ENCODE results near the gene ASB13. TPM values are rescaled to one million over a fixed set of nuclear protein-coding genes. Genes with fewer than 3 reads are reported as not detected.
A peak's percentile ranks its signal among the peaks of the same experiment; 100 is the strongest.
"Not testable (repeated sequence)": the region's sequence is repeated elsewhere in the genome, so short reads cannot be mapped to it uniquely, and the experiment has no call there.

ASB13 gene
- polyA plus RNA-seq, 2 donors, result 12.2 to 13.9 TPM

- no peak overlapping the region for H3K27ac ChIP-seq (ENCODE audit: low read depth in 2 of 2, low read length in 1 of 2)
- H3K27me3 ChIP-seq (ENCODE audit: control insufficient read depth in 1 of 2, insufficient read depth in 2 of 2, low read length in 2 of 2), result no peaks in the 10 kb centered on the region
- WGBS, 2 donors, result 6 to 8% methylated on average over 7 of the region's 7 CpGs
- H3K9me3 ChIP-seq (ENCODE audit: control insufficient read depth in 2 of 2, insufficient read depth in 1 of 2, low read depth in 1 of 2, low read length in 1 of 2), result no peaks in the 10 kb centered on the region
- H3K4me3 ChIP-seq (ENCODE audit: low read depth in 1 of 2, low read length in 2 of 2), result no peak overlapping the region
- H3K4me1 ChIP-seq (ENCODE audit: control insufficient read depth in 2 of 2, insufficient read depth in 2 of 2, low read length in 1 of 2), result peaks cover 0 to 10% of the 10 kb centered on the region in 2 donors
- no peaks in the 10 kb centered on the region for H3K36me3 ChIP-seq (ENCODE audit: control insufficient read depth in 2 of 2, insufficient read depth in 2 of 2, low read length in 1 of 2)
Observed at GRCh38 chr10:5629303-5630111, 36.9 kb downstream of the ASB13 start.

DNA sequence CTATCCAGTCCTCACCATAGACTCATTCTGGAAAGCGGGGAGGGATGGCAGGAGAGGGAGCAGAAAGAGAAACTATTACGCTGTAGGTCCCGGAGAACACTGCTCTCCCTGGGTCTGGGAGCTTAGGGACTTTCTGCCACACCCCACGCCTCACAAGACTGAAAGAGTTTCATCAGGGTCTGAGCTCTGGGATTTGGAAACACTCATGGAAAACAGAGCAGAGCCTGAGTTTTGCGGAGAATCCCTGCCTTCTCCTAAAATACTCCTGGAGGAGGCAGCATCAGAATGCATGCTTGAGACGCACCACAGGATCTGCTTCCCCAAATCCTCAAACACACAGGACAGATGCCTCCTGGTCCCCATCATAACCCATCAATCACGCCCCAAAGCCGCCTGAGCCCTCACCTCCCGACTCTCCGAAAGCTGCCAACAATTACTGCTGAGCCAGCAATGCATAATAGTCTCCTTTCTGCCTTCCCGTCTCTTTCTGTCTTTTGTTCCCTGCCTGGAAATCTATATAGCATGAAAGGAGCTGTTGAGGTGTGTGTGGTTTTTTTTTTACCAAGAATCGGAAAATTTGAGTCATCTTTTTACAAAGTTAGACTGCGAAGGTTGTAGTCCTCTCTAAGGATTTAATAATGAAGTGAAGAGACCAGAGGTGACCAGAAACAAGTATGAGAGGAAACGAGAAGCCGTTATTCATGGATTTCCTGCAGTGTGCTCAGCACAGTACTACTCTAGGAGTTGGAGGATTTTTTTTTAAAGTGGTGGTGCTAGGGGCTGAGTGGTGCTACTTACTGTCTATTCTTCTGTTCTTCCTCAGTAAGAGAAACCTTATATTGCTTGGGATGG lies 37.7 kb downstream of the ASB13 start:
- peak overlapping the region in 1 of 2 donors; percentile 27 for H3K4me3 ChIP-seq (ENCODE audit: low read depth in 1 of 2, low read length in 2 of 2)
- H3K9me3 ChIP-seq (ENCODE audit: control insufficient read depth in 2 of 2, insufficient read depth in 1 of 2, low read depth in 1 of 2, low read length in 1 of 2), result no peaks in the 10 kb centered on the region
- H3K36me3 ChIP-seq (ENCODE audit: control insufficient read depth in 2 of 2, insufficient read depth in 2 of 2, low read length in 1 of 2), result no peaks in the 10 kb centered on the region
- H3K27ac ChIP-seq (ENCODE audit: low read depth in 2 of 2, low read length in 1 of 2), result peak overlapping the region; percentile 62 to 87
- 17 to 26% methylated on average over 15 of the region's 15 CpGs for WGBS, 2 donors
- H3K4me1 ChIP-seq (ENCODE audit: control insufficient read depth in 2 of 2, insufficient read depth in 2 of 2, low read length in 1 of 2), result peaks cover 0 to 10% of the 10 kb centered on the region in 2 donors
- no peaks in the 10 kb centered on the region for H3K27me3 ChIP-seq (ENCODE audit: control insufficient read depth in 1 of 2, insufficient read depth in 2 of 2, low read length in 2 of 2)

- no peaks in the 10 kb centered on the region for H3K9me3 ChIP-seq (ENCODE audit: control insufficient read depth in 2 of 2, insufficient read depth in 1 of 2, low read depth in 1 of 2, low read length in 1 of 2)
- no peak overlapping the region for H3K27ac ChIP-seq (ENCODE audit: low read depth in 2 of 2, low read length in 1 of 2)
- 80 to 89% methylated on average over 7 of the region's 7 CpGs for WGBS, 2 donors
- no peaks in the 10 kb centered on the region for H3K27me3 ChIP-seq (ENCODE audit: control insufficient read depth in 1 of 2, insufficient read depth in 2 of 2, low read length in 2 of 2)
- peaks cover 0 to 11% of the 10 kb centered on the region in 2 donors for H3K4me1 ChIP-seq (ENCODE audit: control insufficient read depth in 2 of 2, insufficient read depth in 2 of 2, low read length in 1 of 2)
- no peaks in the 10 kb centered on the region for H3K36me3 ChIP-seq (ENCODE audit: control insufficient read depth in 2 of 2, insufficient read depth in 2 of 2, low read length in 1 of 2)
- no peak overlapping the region for H3K4me3 ChIP-seq (ENCODE audit: low read depth in 1 of 2, low read length in 2 of 2)
Observed at GRCh38 chr10:5627486-5628044, 38.8 kb downstream of the ASB13 start.

DNA sequence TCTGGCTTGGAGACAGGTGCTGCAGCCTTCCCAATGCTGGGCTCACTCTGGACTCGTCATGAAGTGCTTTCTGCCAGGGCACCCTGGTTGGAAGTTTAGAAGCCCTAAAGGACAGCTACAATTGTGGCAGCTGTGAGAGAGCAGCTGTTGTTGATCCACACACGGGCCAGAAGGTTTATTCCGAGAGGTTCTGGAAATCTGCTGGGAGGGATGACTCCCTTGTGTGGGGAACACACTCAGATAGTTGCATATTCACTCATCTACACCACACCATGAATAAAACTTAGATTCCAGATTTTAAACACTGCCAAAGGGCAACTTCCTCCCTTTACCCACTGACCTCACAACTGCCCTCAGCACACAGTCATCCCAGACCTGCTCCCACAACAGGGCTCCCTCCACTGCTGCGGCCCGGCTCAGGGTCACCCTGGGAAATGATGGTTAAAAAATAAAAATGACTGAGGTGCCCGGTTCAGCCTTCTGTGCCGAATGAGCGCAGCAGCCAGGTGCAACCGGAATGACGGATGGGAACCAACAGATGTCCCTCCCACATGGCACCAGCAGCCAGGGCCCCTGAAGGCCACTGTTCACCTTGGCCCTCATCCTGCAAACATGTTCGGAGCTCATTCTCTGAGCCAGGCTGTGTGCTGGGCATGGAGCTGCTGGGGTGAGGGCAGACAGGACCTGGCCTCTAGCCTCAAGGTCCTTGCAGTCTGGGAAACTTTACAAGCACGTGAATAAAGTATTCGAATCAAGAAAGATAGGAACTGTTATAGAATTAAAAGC lies 40.2 kb downstream of the ASB13 start:
- Histone ChIP-seq H3K9me3 (ENCODE audit: control insufficient read depth in 2 of 2, insufficient read depth in 1 of 2, low read depth in 1 of 2, low read length in 1 of 2) (no peaks in the 10 kb centered on the region), H3K4me3 (ENCODE audit: low read depth in 1 of 2, low read length in 2 of 2) (no peak overlapping the region), H3K4me1 (ENCODE audit: control insufficient read depth in 2 of 2, insufficient read depth in 2 of 2, low read length in 1 of 2) (peaks cover 0 to 6% of the 10 kb centered on the region in 2 donors), H3K36me3 (ENCODE audit: control insufficient read depth in 2 of 2, insufficient read depth in 2 of 2, low read length in 1 of 2) (no peaks in the 10 kb centered on the region), H3K27me3 (ENCODE audit: control insufficient read depth in 1 of 2, insufficient read depth in 2 of 2, low read length in 2 of 2) (no peaks in the 10 kb centered on the region), H3K27ac (ENCODE audit: low read depth in 2 of 2, low read length in 1 of 2) (peak overlapping the region in 1 of 2 donors; percentile 67)
- WGBS, 2 donors, result 47 to 51% methylated on average over 13 of the region's 13 CpGs

DNA sequence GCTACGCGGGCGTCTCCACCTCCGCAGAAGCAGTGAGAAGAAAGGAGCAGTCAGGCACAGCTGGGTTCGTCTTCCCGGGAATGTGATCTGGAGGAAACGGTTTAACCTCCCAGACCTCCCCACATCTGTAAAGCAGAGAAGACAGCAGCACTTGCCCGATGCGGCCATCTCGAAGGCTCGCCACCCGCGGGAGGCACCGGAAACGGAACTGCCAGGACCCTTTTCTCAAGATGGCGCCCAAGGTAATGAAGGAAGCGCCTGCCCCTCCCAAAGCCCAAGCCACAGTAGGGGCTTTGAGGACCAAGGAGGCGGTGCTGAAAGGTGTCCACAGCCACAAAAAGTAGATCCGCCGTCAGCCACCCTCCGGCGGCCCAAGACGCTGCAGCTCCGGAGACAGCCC lies 41.7 kb downstream of the ASB13 start:
- no peaks in the 10 kb centered on the region for H3K9me3 ChIP-seq (ENCODE audit: control insufficient read depth in 2 of 2, insufficient read depth in 1 of 2, low read depth in 1 of 2, low read length in 1 of 2)
- 94% methylated on average over 24 of the region's 24 CpGs for WGBS, 2 donors
- no peak overlapping the region for H3K4me3 ChIP-seq (ENCODE audit: low read depth in 1 of 2, low read length in 2 of 2)
- peaks cover 0 to 6% of the 10 kb centered on the region in 2 donors for H3K4me1 ChIP-seq (ENCODE audit: control insufficient read depth in 2 of 2, insufficient read depth in 2 of 2, low read length in 1 of 2)
- H3K36me3 ChIP-seq (ENCODE audit: control insufficient read depth in 2 of 2, insufficient read depth in 2 of 2, low read length in 1 of 2), result no peaks in the 10 kb centered on the region
- H3K27me3 ChIP-seq (ENCODE audit: control insufficient read depth in 1 of 2, insufficient read depth in 2 of 2, low read length in 2 of 2), result no peaks in the 10 kb centered on the region
- H3K27ac ChIP-seq (ENCODE audit: low read depth in 2 of 2, low read length in 1 of 2), result no peak overlapping the region

- H3K36me3 ChIP-seq (ENCODE audit: control insufficient read depth in 2 of 2, insufficient read depth in 2 of 2, low read length in 1 of 2), result no peaks in the 10 kb centered on the region
- H3K9me3 ChIP-seq (ENCODE audit: control insufficient read depth in 2 of 2, insufficient read depth in 1 of 2, low read depth in 1 of 2, low read length in 1 of 2), result no peaks in the 10 kb centered on the region
- no peaks in the 10 kb centered on the region for H3K27me3 ChIP-seq (ENCODE audit: control insufficient read depth in 1 of 2, insufficient read depth in 2 of 2, low read length in 2 of 2)
- peaks cover 3 to 12% of the 10 kb centered on the region in 2 donors for H3K4me1 ChIP-seq (ENCODE audit: control insufficient read depth in 2 of 2, insufficient read depth in 2 of 2, low read length in 1 of 2)
- 12 to 14% methylated on average over 19 of the region's 19 CpGs for WGBS, 2 donors
- peak overlapping the region; percentile 50 to 79 for H3K27ac ChIP-seq (ENCODE audit: low read depth in 2 of 2, low read length in 1 of 2)
- no peak overlapping the region for H3K4me3 ChIP-seq (ENCODE audit: low read depth in 1 of 2, low read length in 2 of 2)
Observed at GRCh38 chr10:5623081-5623748, 43.2 kb downstream of the ASB13 start.

DNA sequence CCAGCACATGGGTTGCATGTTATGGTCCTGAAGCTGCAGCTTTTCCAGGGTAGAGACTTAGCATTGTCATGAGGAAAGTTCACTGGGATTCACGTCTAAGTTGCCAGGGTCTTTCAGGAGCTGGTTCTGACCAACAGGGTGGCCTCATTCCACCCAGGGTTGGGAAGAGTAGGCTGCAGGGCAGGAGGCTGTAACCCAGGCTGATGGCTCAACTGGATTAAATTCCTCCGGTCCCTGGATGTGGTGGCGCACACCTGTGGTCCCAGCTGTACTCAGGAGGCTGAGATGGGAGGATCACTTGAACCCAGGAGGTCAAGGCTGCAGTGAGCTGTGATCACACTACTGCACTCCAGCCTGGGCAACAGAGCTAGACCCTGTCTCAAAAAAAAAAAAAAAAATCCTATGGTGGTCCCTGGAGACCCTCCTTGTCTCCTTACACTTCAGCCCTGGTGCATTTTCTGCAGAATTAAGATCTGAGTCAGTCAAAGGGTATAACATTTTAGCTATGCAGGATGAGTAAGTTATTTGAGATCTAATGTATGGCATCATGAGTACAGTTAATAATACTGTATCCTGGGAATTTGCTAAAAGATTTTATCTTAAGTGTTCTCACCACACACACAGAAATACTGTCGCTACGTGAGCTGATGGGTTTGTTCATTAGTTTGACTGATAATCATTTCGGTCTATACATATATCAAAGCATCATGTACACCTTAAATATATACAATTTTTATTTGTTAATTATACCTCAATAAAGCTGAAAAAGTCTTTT lies 44.0 kb downstream of the ASB13 start:
- WGBS, 2 donors, result 86 to 89% methylated on average over 6 of the region's 6 CpGs
- Histone ChIP-seq H3K36me3 (ENCODE audit: control insufficient read depth in 2 of 2, insufficient read depth in 2 of 2, low read length in 1 of 2) (no peaks in the 10 kb centered on the region), H3K9me3 (ENCODE audit: control insufficient read depth in 2 of 2, insufficient read depth in 1 of 2, low read depth in 1 of 2, low read length in 1 of 2) (no peaks in the 10 kb centered on the region), H3K27me3 (ENCODE audit: control insufficient read depth in 1 of 2, insufficient read depth in 2 of 2, low read length in 2 of 2) (no peaks in the 10 kb centered on the region), H3K4me3 (ENCODE audit: low read depth in 1 of 2, low read length in 2 of 2) (no peak overlapping the region), H3K27ac (ENCODE audit: low read depth in 2 of 2, low read length in 1 of 2) (no peak overlapping the region), H3K4me1 (ENCODE audit: control insufficient read depth in 2 of 2, insufficient read depth in 2 of 2, low read length in 1 of 2) (peaks cover 3 to 16% of the 10 kb centered on the region in 2 donors)

DNA sequence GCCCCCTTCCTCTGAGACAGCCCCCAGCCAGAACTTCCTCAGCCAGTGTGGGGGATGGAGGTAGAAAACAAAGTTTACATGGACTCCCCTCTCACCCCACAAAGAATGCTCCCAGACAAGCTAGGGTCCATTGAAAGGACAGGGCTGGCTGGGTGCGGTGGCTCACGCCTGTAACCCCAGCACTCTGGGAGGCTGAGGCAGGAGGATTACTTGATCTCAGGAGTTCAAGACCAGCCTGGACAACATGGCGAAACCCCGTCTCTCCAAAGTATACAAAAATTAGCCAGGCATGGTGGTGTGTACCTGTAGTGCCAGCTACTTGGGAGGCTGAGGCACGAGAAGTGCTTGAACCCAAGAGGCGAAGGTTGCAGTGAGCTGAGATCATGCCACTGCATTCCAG lies 45.0 kb downstream of the ASB13 start:
- peaks cover 3 to 16% of the 10 kb centered on the region in 2 donors for H3K4me1 ChIP-seq (ENCODE audit: control insufficient read depth in 2 of 2, insufficient read depth in 2 of 2, low read length in 1 of 2)
- 81 to 82% methylated on average over 6 of the region's 6 CpGs for WGBS, 2 donors
- H3K36me3 ChIP-seq (ENCODE audit: control insufficient read depth in 2 of 2, insufficient read depth in 2 of 2, low read length in 1 of 2); H3K27ac ChIP-seq (ENCODE audit: low read depth in 2 of 2, low read length in 1 of 2); H3K4me3 ChIP-seq (ENCODE audit: low read depth in 1 of 2, low read length in 2 of 2); H3K9me3 ChIP-seq (ENCODE audit: control insufficient read depth in 2 of 2, insufficient read depth in 1 of 2, low read depth in 1 of 2, low read length in 1 of 2); H3K27me3 ChIP-seq (ENCODE audit: control insufficient read depth in 1 of 2, insufficient read depth in 2 of 2, low read length in 2 of 2): not testable (repeated sequence)

Measured in esophagus (tissue), 2 donors.